Measurements from ENCODE around the gene TREML4. TPM values are rescaled to one million over a fixed set of nuclear protein-coding genes. Genes with fewer than 3 reads are reported as not detected.

TREML4 gene
- total and polyA plus RNA-seq, 2 of the 8 experiments (the other 6 are each of a cell fraction or from before 2014, with no cell fraction given), result not detected

DNA sequence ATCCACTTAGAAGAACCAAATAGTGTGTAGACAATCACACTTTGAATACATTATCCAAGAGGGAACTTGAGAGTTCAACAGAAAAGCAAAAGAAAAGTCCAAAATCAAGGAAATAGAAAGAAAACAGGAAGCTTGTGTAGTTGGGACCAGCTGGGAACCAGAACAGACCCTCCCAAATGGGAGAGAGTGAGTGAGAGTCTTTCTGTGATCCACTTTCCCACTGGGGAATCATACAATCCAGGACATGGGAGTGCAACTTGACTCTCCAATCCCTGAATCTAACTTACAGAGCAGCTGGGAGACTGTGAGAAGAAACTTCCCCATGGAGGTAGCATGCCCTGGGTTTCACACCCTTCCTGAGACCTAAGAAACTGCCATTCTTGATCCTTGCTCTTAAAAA, 27.0 kb downstream of the TREML4 start:
- Histone ChIP-seq H4K91ac (replicated peaks; ENCODE audit: insufficient read length, low read length) (no peak overlapping the region), H2AK5ac (ENCODE audit: low read depth, low read length) (no peak overlapping the region), H3K9ac (replicated peaks in 1 of 4; ENCODE audit: extremely low read depth in 1 of 4, low read depth in 3 of 4, low read length in 3 of 4) (no peak overlapping the region), H3K79me2 (ENCODE audit: control insufficient read depth in 1 of 2, insufficient read depth in 2 of 2, low read length in 2 of 2) (no peaks in the 10 kb centered on the region), H3K23ac (ENCODE audit: insufficient read length) (no peak overlapping the region), H4K8ac (ENCODE audit: extremely low read depth, insufficient read depth, low read length) (no peak overlapping the region), H2BK5ac (ENCODE audit: low read depth, low read length) (no peak overlapping the region), H3K18ac (ENCODE audit: extremely low read depth, low read length) (no peak overlapping the region), H4K5ac (ENCODE audit: insufficient read length, low read depth, low read length) (no peak overlapping the region), H3K27me3 (replicated peaks in 1 of 4; ENCODE audit: control insufficient read depth in 3 of 4, extremely low read depth in 1 of 4, insufficient read depth in 3 of 4, low read length in 3 of 4) (no peaks in the 10 kb centered on the region), H3K4me3 (ENCODE audit: extremely low read depth in 1 of 4, insufficient read depth in 2 of 4, low read depth in 3 of 4, low read length in 4 of 4) (no peak overlapping the region), H3K4me2 (ENCODE audit: insufficient read depth in 1 of 2, low read depth in 2 of 2, low read length in 2 of 2) (no peak overlapping the region), H3K4ac (replicated peaks; ENCODE audit: insufficient read length, low read depth, low read length) (no peak overlapping the region), H3K9me3 (ENCODE audit: insufficient read depth in 2 of 2, low read depth in 1 of 2, low read length in 1 of 2) (no peaks in the 10 kb centered on the region; a peak in 1 of 4 replicates), H3K23me2 (ENCODE audit: low read depth, low read length) (peaks cover 2% of the 10 kb centered on the region; the same call in 1 of the 2 replicates), H2BK15ac (ENCODE audit: low read length) (no peak overlapping the region), H2BK120ac (replicated peaks; ENCODE audit: low read depth, low read length) (no peak overlapping the region), H2BK20ac (ENCODE audit: low read length) (no peak overlapping the region), H3K14ac (ENCODE audit: insufficient read length) (no peak overlapping the region), H3K56ac (replicated peaks; ENCODE audit: insufficient read length, low read depth, low read length) (no peak overlapping the region), H3K36me3 (ENCODE audit: control insufficient read depth in 2 of 4, insufficient read depth in 4 of 4, low read length in 3 of 4) (no peaks in the 10 kb centered on the region), H3K79me1 (ENCODE audit: low read depth, low read length) (no peaks in the 10 kb centered on the region), H3K27ac (ENCODE audit: low read depth, low read length) (no peak overlapping the region), H2AFZ (ENCODE audit: low read length) (no peak overlapping the region), H2BK12ac (ENCODE audit: low read depth, low read length) (no peak overlapping the region), H3K4me1 (replicated peaks in 1 of 4; ENCODE audit: control insufficient read depth in 3 of 4, insufficient read depth in 4 of 4, low read length in 3 of 4) (no peaks in the 10 kb centered on the region), H4K20me1 (replicated peaks in 1 of 2; ENCODE audit: control insufficient read depth in 1 of 2, insufficient read depth in 2 of 2, low read length in 2 of 2) (no peaks in the 10 kb centered on the region)
- ChIA-PET CTCF (ENCODE audit: partially characterized antibody) (interaction anchor here (0.7 to 0.9 kb wide), 3 partner anchors 23 to 66 kb away, joined by 3 to 5 read pairs (median 3); no protein-coding TSS in a partner anchor), POLR2A (ENCODE audit: partially characterized antibody) (no interaction called here)
- FAIRE-seq, result no peak
- DNase-seq (ENCODE audit: low read depth in 1 of 2, low spot score in 2 of 2), result no peak
- no peak for TF ChIP-seq EZH2 (IDR thresholded peaks at IDR 0.05; ENCODE audit: low read depth, low read length, severe bottlenecking)
